Stimulated activated CD8-positive, alpha-beta memory T cell treated with anti-CD3 and anti-CD28 coated beads, Interleukin-12 subunit alpha, Interleukin-12 subunit beta, amount 100 ng/mL, for 4 hours (primary cell): ENCODE measurements around the gene IFNA14.
"Not testable (repeated sequence)": the region's sequence is repeated elsewhere in the genome, so short reads cannot be mapped to it uniquely, and the experiment has no call there.

Experiments used
- DNase-seq: peaks from one replicate; pipeline ENCODE4 v3.0.0-alpha.2; 2020; ENCODE audit warnings: low read depth

The IFNA14 gene

GRCh38 chr9:21213411-21214326, 26.1 kb downstream of the IFNA14 start:
- DNase-seq, result not testable (repeated sequence)

GRCh38 chr9:21212160-21212559, 27.6 kb downstream of the IFNA14 start:
- not testable (repeated sequence) for DNase-seq

GRCh38 chr9:21210782-21211181, 29.0 kb downstream of the IFNA14 start:
- not testable (repeated sequence) for DNase-seq

- DNase-seq, result no peak
Observed at GRCh38 chr9:21210311-21210710, 29.5 kb downstream of the IFNA14 start.

GRCh38 chr9:21207043-21207442, 32.8 kb downstream of the IFNA14 start, which contains the start of gene IFNA10:
TSS of gene IFNA10 (minus strand) at chr9:21207143. CDS start at chr9:21207097, 46 bp downstream.
- DNase-seq, result not testable (repeated sequence)

- DNase-seq, result no peak
Observed at GRCh38 chr9:21205204-21205603, 34.6 kb downstream of the IFNA14 start.

- DNase-seq, result not testable (repeated sequence)
Observed at GRCh38 chr9:21202105-21202504, 37.7 kb downstream of the IFNA14 start, which contains the start of gene IFNA7. TSS of gene IFNA7 (minus strand) at chr9:21202205. CDS start at chr9:21202165, 40 bp downstream.

GRCh38 chr9:21194867-21195776, 44.7 kb downstream of the IFNA14 start:
- not testable (repeated sequence) for DNase-seq
